BJ (cell line): ENCODE results near the gene SYT12. TPM values are rescaled to one million over a fixed set of nuclear protein-coding genes. Genes with fewer than 3 reads are reported as not detected.
"Not testable (repeated sequence)": the region's sequence is repeated elsewhere in the genome, so short reads cannot be mapped to it uniquely, and the experiment has no call there.

Source experiments
- CTCF ChIA-PET: fragments of 350-600 bp; formaldehyde crosslinking; extraction: SDS; loops from one replicate; lab custom pipeline; 2021; ENCODE audit warnings: antibody characterized with exemption, inconsistent platforms; lab: Yijun Ruan, JAX
- POLR2A ChIA-PET: fragments of 300-600 bp; sonication (Branson Sonifier 250); formaldehyde crosslinking; extraction: SDS; loops from one replicate; lab custom pipeline; 2021; ENCODE audit warnings: antibody characterized with exemption; lab: Charles Lee
- DNase-seq: peaks from one replicate; pipeline ENCODE4 v3.0.0-alpha.2; 2011; ENCODE audit warnings: low read depth
- H3K27me3 ChIP-seq: 2 replicates; pipeline ENCODE4 v1.6.0; 2011; ENCODE audit warnings: low read length; ENCODE audit not compliant: control insufficient read depth, insufficient read depth
- H3K36me3 ChIP-seq: 2 replicates; pipeline ENCODE4 v1.5.1; 2011; ENCODE audit warnings: low read length; ENCODE audit not compliant: control insufficient read depth, insufficient read depth
- H3K4me3 ChIP-seq: 2 replicates; pipeline ENCODE4 v1.5.1; 2011; ENCODE audit warnings: low read depth, mild to moderate bottlenecking, control low read depth, low read length
- CTCF ChIP-seq: IDR thresholded peaks from 2 replicates; pipeline ENCODE4 v1.5.1; 2011; ENCODE audit warnings: low read depth, mild to moderate bottlenecking, control low read depth, inconsistent platforms, low read length, moderate library complexity; ENCODE audit not compliant: insufficient read depth
- polyA plus RNA-seq: library from polyadenylated mRNA; depleted of rRNA; stranded (reverse); fragments of >200 nt; gene quantifications from 2 replicates; pipeline ENCODE4 v1.2.3, GENCODE V29; 2011

Gene SYT12
- polyA plus RNA-seq, 1 experiment = 0.13 TPM

GRCh38 chr11:66987924-66988637, 34.9 kb upstream of the SYT12 start:
- Histone ChIP-seq H3K4me3 (no peak overlapping the region), H3K36me3 (no peaks in the 10 kb centered on the region), H3K27me3 (no peaks in the 10 kb centered on the region)
- no peak for DNase-seq
- CTCF ChIA-PET = no interaction called here
- POLR2A ChIA-PET = no interaction called here
- TF ChIP-seq CTCF = no peak

- H3K36me3 ChIP-seq, H3K27me3 ChIP-seq, H3K4me3 ChIP-seq, DNase-seq, POLR2A ChIA-PET: not testable (repeated sequence)
- CTCF ChIA-PET = interaction anchor here (1.1 to 1.8 kb wide), 2 partner anchors 13 to 37 kb away, joined by 4 to 11 read pairs; partner anchors contain the start of gene C11orf86
These were observed 34.2 kb upstream of the SYT12 start for GRCh38 chr11:66988741-66989140.

DNA sequence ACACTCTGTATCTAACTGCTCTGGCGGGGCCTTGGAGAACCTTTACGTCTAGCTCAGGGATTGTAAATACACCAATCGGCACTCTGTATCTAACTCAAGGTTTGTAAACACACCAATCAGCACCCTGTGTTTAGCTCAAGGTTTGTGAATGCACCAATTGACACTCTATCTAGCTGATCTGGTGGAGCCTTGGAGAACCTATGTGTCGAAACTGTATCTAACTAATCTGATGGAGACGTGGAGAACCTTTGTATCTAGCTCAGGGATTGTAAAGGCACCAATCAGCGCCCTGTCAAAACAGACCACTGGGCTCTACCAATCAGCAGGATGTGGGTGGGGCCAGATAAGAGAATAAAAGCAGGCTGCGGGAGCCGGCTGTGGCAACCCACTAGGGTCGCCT, 33.6 kb upstream of the SYT12 start:
- H3K4me3 ChIP-seq, DNase-seq, POLR2A ChIA-PET, H3K27me3 ChIP-seq, H3K36me3 ChIP-seq: not testable (repeated sequence)
- CTCF ChIA-PET = interaction anchor here (1.1 to 1.8 kb wide), 2 partner anchors 13 to 37 kb away, joined by 4 to 11 read pairs; partner anchors contain the start of gene C11orf86

DNA sequence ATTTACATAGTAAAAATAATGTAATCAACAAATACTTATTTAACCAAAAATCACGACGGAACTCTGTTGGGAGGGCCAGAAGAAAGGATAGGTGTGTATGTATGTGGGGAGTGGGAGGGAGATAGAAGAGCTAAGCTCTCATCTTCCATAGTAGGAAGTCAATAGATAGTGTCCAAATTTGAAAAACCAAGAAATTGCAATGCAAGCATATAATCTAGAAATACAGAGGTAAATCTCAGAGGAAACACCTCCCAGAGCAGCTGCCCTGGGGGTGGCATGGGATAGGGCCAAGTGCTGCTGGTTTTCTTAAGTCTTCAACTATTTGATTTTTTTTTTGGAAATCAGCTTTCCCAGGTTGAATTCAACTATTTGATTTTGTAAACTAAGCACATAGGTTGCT, 30.9 kb upstream of the SYT12 start:
- Histone ChIP-seq H3K27me3 (no peaks in the 10 kb centered on the region), H3K4me3 (no peak overlapping the region), H3K36me3 (no peaks in the 10 kb centered on the region)
- ChIA-PET CTCF (interaction anchor here (0.6 to 0.8 kb wide), 3 partner anchors 10 to 390 kb away, joined by 3 to 4 read pairs (median 3); no protein-coding TSS in a partner anchor), POLR2A (no interaction called here)
- TF ChIP-seq CTCF = no peak
- no peak for DNase-seq

DNA sequence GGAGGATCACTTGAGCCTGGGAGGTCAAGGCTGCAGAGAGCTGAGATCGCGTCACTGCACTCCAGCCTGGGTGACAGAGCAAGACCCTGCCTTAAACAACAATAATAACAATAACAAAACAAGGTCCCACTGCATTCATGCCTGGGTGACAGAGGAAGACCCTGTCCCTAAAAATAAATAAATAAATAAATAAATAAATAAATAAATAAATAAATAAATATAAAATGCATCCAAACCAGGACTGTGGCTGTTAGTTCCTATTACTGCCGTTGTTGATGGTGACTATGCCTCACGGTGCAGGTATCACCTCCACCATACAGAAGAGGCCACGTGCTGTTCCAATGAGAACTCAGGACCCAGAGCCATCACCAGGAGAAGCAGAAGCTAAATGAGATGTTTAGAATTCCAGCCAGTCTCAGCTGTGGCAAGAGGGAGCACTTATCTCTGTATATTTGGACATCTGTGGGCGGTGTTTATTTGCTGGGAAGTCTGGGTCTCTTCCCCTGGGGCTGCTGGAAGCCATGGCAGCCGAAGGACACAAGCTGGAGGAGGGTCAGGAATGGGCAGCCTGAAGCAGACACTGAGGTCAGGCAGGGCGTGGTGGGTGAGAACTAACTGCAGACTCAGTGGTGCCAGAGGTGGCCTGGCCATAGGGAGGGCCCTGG, 26.2 kb upstream of the SYT12 start:
- CTCF ChIA-PET = interaction anchor here (0.7 to 1.4 kb wide), 6 partner anchors 9 to 141 kb away, joined by 3 to 4 read pairs (median 3); partner anchors contain the start of gene SYT12
- TF ChIP-seq CTCF = no peak
- DNase-seq = peak; percentile 37
- Histone ChIP-seq H3K36me3 (no peaks in the 10 kb centered on the region), H3K4me3 (no peak overlapping the region), H3K27me3 (no peaks in the 10 kb centered on the region)
- POLR2A ChIA-PET = interaction anchor here (0.7 kb wide), 1 partner anchor 75 kb away, joined by 3 read pairs; no protein-coding TSS in a partner anchor

DNA sequence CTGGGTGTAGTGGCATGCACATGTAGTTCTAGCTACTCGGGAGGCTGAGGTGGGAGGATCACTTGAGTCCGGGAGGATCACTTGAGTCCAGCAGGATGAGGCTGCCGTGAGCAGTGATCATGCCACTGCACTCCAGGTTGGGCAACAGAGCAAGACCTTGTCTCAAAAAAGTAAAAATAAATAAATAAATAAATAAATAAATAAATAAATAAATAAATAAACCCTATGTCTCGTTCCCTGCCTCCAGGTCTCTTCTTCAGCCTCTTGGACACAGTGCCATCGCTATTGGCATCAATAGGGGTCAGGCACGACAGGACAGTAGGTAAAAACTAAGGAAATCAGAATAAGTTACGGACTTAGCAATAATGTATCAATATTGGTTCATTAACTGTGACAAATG, 23.4 kb upstream of the SYT12 start:
- CTCF ChIA-PET = interaction anchor here (1.4 to 1.7 kb wide), 2 partner anchors 10 to 24 kb away, joined by 5 read pairs; no protein-coding TSS in a partner anchor

More for the DNA sequence above, 23.4 kb upstream of the SYT12 start:
- Histone ChIP-seq H3K4me3 (no peak overlapping the region), H3K36me3 (no peaks in the 10 kb centered on the region), H3K27me3 (no peaks in the 10 kb centered on the region)
- no peak for DNase-seq
- no peak for TF ChIP-seq CTCF
- POLR2A ChIA-PET = no interaction called here
